HG03521 (cell line): ENCODE measurements around the gene GALNT17.
"Not testable (repeated sequence)": the region's sequence is repeated elsewhere in the genome, so short reads cannot be mapped to it uniquely, and the experiment has no call there.

Experiments used
- ATAC-seq: cut with Tn5 transposase; IDR thresholded peaks from one replicate; pipeline ENCODE4 v1.9.1; 2021; ENCODE audit warnings: mild to moderate bottlenecking, moderate library complexity; ENCODE audit not compliant: unreplicated experiment

The GALNT17 gene

GRCh38 chr7:71712653-71713180 is 580.8 kb downstream of the GALNT17 start:
- ATAC-seq: no peak

GRCh38 chr7:71716690-71717089 is 584.7 kb downstream of the GALNT17 start:
- ATAC-seq: no peak

GRCh38 chr7:71718563-71718962 is 586.6 kb downstream of the GALNT17 start:
- no peak for ATAC-seq

GRCh38 chr7:71721742-71722141 is 589.8 kb downstream of the GALNT17 start:
- ATAC-seq: no peak

- ATAC-seq: no peak
These were observed 591.9 kb downstream of the GALNT17 start for GRCh38 chr7:71723859-71724258.

GRCh38 chr7:71727347-71727746 is 595.4 kb downstream of the GALNT17 start:
- no peak for ATAC-seq

GRCh38 chr7:71731740-71732139 is 599.8 kb downstream of the GALNT17 start:
- no peak for ATAC-seq

- ATAC-seq: no peak
These were observed 601.3 kb downstream of the GALNT17 start for GRCh38 chr7:71733107-71733870.

GRCh38 chr7:71735961-71736556 is 604.1 kb downstream of the GALNT17 start:
- ATAC-seq: no peak

- not testable (repeated sequence) for ATAC-seq
These were observed 606.1 kb downstream of the GALNT17 start for GRCh38 chr7:71737931-71738540.

- ATAC-seq: no peak
These were observed 607.7 kb downstream of the GALNT17 start for GRCh38 chr7:71739520-71740173.

GRCh38 chr7:71740174-71740560 is 608.2 kb downstream of the GALNT17 start:
- ATAC-seq: no peak

GRCh38 chr7:71746006-71746405 is 614.1 kb downstream of the GALNT17 start:
- no peak for ATAC-seq

GRCh38 chr7:71750290-71750689 is 618.3 kb downstream of the GALNT17 start:
- no peak for ATAC-seq

- no peak for ATAC-seq
These were observed 620.4 kb downstream of the GALNT17 start for GRCh38 chr7:71752171-71752935.

GRCh38 chr7:71753236-71753635 is 621.3 kb downstream of the GALNT17 start:
- no peak for ATAC-seq

GRCh38 chr7:71753956-71754664 is 622.2 kb downstream of the GALNT17 start:
- no peak for ATAC-seq

- no peak for ATAC-seq
These were observed 622.9 kb downstream of the GALNT17 start for GRCh38 chr7:71754828-71755227.

- no peak for ATAC-seq
These were observed 629.4 kb downstream of the GALNT17 start for GRCh38 chr7:71761336-71761735.
